SJCRH30 (cell line): Measurements from ENCODE around the gene ITM2B. TPM values are rescaled to one million over a fixed set of nuclear protein-coding genes. Genes with fewer than 3 reads are reported as not detected.

Experiments used
- DNase-seq, 2 experiments: peaks; one replicate each; pipeline ENCODE4 v3.0.0-alpha.2; 2015 to 2020
- H3K27ac ChIP-seq: fragments of 250-450 bp; sonication (Bioruptor Pico); 2 replicates; pipeline ENCODE4 v1.5.1; 2020; ENCODE audit warnings: mild to moderate bottlenecking, moderate library complexity
- H3K27me3 ChIP-seq: fragments of 250-450 bp; sonication (Bioruptor Pico); 2 replicates; pipeline ENCODE4 v1.5.1; 2020; ENCODE audit warnings: mild to moderate bottlenecking, moderate library complexity
- H3K36me3 ChIP-seq: fragments of 250-450 bp; sonication (Bioruptor Pico); 2 replicates; pipeline ENCODE4 v1.5.1; 2020; ENCODE audit warnings: mild to moderate bottlenecking, moderate library complexity
- H3K4me1 ChIP-seq: fragments of 250-450 bp; sonication (Bioruptor Pico); 2 replicates; pipeline ENCODE4 v1.5.1; 2020; ENCODE audit warnings: mild to moderate bottlenecking, moderate library complexity
- H3K4me3 ChIP-seq: fragments of 250-450 bp; sonication (Bioruptor Pico); 2 replicates; pipeline ENCODE4 v1.5.1; 2020; ENCODE audit warnings: mild to moderate bottlenecking, moderate library complexity
- H3K9me3 ChIP-seq: fragments of 250-450 bp; sonication (Bioruptor Pico); replicated peaks from 2 replicates; pipeline ENCODE4 v1.5.1; 2020; ENCODE audit warnings: mild to moderate bottlenecking, moderate library complexity
- total RNA-seq: library from RNA; depleted of rRNA; stranded (reverse); fragments of >200 nt; shearing (Covaris generic); gene quantifications from 2 replicates; pipeline ENCODE4 v1.2.3, GENCODE V29; 2014

The ITM2B gene
- total RNA-seq, 1 experiment from 2014 or later: 133 TPM

- Histone ChIP-seq H3K4me1 (no peaks in the 10 kb centered on the region), H3K4me3 (no peak overlapping the region), H3K9me3 (no peaks in the 10 kb centered on the region), H3K27me3 (no peaks in the 10 kb centered on the region), H3K36me3 (peaks cover 26% of the 10 kb centered on the region), H3K27ac (no peak overlapping the region)
- DNase-seq: no peak
These were observed 31.1 kb downstream of the ITM2B start for GRCh38 chr13:48264058-48264457.

- no peaks in the 10 kb centered on the region for H3K4me1 ChIP-seq
- no peak overlapping the region for H3K27ac ChIP-seq
- peaks cover 22% of the 10 kb centered on the region for H3K36me3 ChIP-seq
- H3K27me3 ChIP-seq: no peaks in the 10 kb centered on the region
- no peak overlapping the region for H3K4me3 ChIP-seq
- H3K9me3 ChIP-seq: no peaks in the 10 kb centered on the region
- no peak for DNase-seq
These were observed 32.3 kb downstream of the ITM2B start for GRCh38 chr13:48265217-48265815.

- H3K27me3 ChIP-seq: no peaks in the 10 kb centered on the region
- DNase-seq: no peak
- no peaks in the 10 kb centered on the region for H3K9me3 ChIP-seq
- no peak overlapping the region for H3K4me3 ChIP-seq
- H3K36me3 ChIP-seq: peaks cover 18% of the 10 kb centered on the region
- H3K27ac ChIP-seq: no peak overlapping the region
- H3K4me1 ChIP-seq: no peaks in the 10 kb centered on the region
These were observed 33.1 kb downstream of the ITM2B start for GRCh38 chr13:48266150-48266549.

GRCh38 chr13:48266701-48267639, 34.0 kb downstream of the ITM2B start:
- Histone ChIP-seq H3K27me3 (no peaks in the 10 kb centered on the region), H3K27ac (no peak overlapping the region), H3K4me1 (no peaks in the 10 kb centered on the region), H3K9me3 (no peaks in the 10 kb centered on the region), H3K36me3 (peaks cover 15% of the 10 kb centered on the region), H3K4me3 (no peak overlapping the region)
- DNase-seq: no peak

- no peak overlapping the region for H3K27ac ChIP-seq
- peaks cover 4% of the 10 kb centered on the region for H3K36me3 ChIP-seq
- no peaks in the 10 kb centered on the region for H3K27me3 ChIP-seq
- no peak overlapping the region for H3K4me3 ChIP-seq
- no peaks in the 10 kb centered on the region for H3K9me3 ChIP-seq
- H3K4me1 ChIP-seq: no peaks in the 10 kb centered on the region
- no peak for DNase-seq
These were observed 35.0 kb downstream of the ITM2B start for GRCh38 chr13:48268019-48268418.

GRCh38 chr13:48273346-48273745, 40.3 kb downstream of the ITM2B start:
- Histone ChIP-seq H3K36me3 (no peaks in the 10 kb centered on the region; the same call in 1 of the 2 replicates), H3K9me3 (no peaks in the 10 kb centered on the region), H3K27me3 (no peaks in the 10 kb centered on the region), H3K4me3 (no peak overlapping the region), H3K4me1 (no peaks in the 10 kb centered on the region), H3K27ac (no peak overlapping the region)
- DNase-seq: no peak

GRCh38 chr13:48275507-48275906, 42.5 kb downstream of the ITM2B start:
- no peak for DNase-seq
- H3K36me3 ChIP-seq: no peaks in the 10 kb centered on the region
- no peak overlapping the region for H3K4me3 ChIP-seq
- H3K27ac ChIP-seq: no peak overlapping the region
- H3K9me3 ChIP-seq: no peaks in the 10 kb centered on the region
- H3K27me3 ChIP-seq: no peaks in the 10 kb centered on the region
- H3K4me1 ChIP-seq: no peaks in the 10 kb centered on the region

GRCh38 chr13:48278806-48279205, 45.8 kb downstream of the ITM2B start:
- Histone ChIP-seq H3K27ac (no peak overlapping the region), H3K27me3 (no peaks in the 10 kb centered on the region), H3K36me3 (no peaks in the 10 kb centered on the region), H3K9me3 (no peaks in the 10 kb centered on the region), H3K4me1 (no peaks in the 10 kb centered on the region), H3K4me3 (no peak overlapping the region)
- DNase-seq: no peak

GRCh38 chr13:48281556-48281955, 48.5 kb downstream of the ITM2B start:
- no peak for DNase-seq
- no peaks in the 10 kb centered on the region for H3K36me3 ChIP-seq
- H3K4me1 ChIP-seq: no peaks in the 10 kb centered on the region
- H3K4me3 ChIP-seq: no peak overlapping the region
- no peaks in the 10 kb centered on the region for H3K27me3 ChIP-seq
- no peaks in the 10 kb centered on the region for H3K9me3 ChIP-seq
- H3K27ac ChIP-seq: no peak overlapping the region

GRCh38 chr13:48291730-48292129, 58.7 kb downstream of the ITM2B start:
- Histone ChIP-seq H3K36me3 (no peaks in the 10 kb centered on the region), H3K9me3 (no peaks in the 10 kb centered on the region), H3K27ac (no peak overlapping the region), H3K4me3 (no peak overlapping the region), H3K27me3 (no peaks in the 10 kb centered on the region), H3K4me1 (no peaks in the 10 kb centered on the region)
- no peak for DNase-seq

GRCh38 chr13:48292650-48293049, 59.6 kb downstream of the ITM2B start:
- no peaks in the 10 kb centered on the region for H3K4me1 ChIP-seq
- H3K27ac ChIP-seq: no peak overlapping the region
- H3K4me3 ChIP-seq: no peak overlapping the region
- no peaks in the 10 kb centered on the region for H3K36me3 ChIP-seq
- no peaks in the 10 kb centered on the region for H3K27me3 ChIP-seq
- no peaks in the 10 kb centered on the region for H3K9me3 ChIP-seq
- no peak for DNase-seq

GRCh38 chr13:48294653-48295052, 61.6 kb downstream of the ITM2B start:
- no peak for DNase-seq
- Histone ChIP-seq H3K4me1 (no peaks in the 10 kb centered on the region), H3K27ac (no peak overlapping the region), H3K4me3 (no peak overlapping the region), H3K36me3 (no peaks in the 10 kb centered on the region), H3K27me3 (no peaks in the 10 kb centered on the region), H3K9me3 (no peaks in the 10 kb centered on the region)

- H3K9me3 ChIP-seq: no peaks in the 10 kb centered on the region
- no peaks in the 10 kb centered on the region for H3K36me3 ChIP-seq
- H3K27me3 ChIP-seq: no peaks in the 10 kb centered on the region
- H3K27ac ChIP-seq: no peak overlapping the region
- no peak overlapping the region for H3K4me3 ChIP-seq
- no peaks in the 10 kb centered on the region for H3K4me1 ChIP-seq
- no peak for DNase-seq
These were observed 62.3 kb downstream of the ITM2B start for GRCh38 chr13:48295271-48295670.

GRCh38 chr13:48296528-48296927, 63.5 kb downstream of the ITM2B start:
- no peak for DNase-seq
- Histone ChIP-seq H3K4me3 (no peak overlapping the region), H3K9me3 (no peaks in the 10 kb centered on the region), H3K4me1 (no peaks in the 10 kb centered on the region), H3K36me3 (no peaks in the 10 kb centered on the region), H3K27me3 (no peaks in the 10 kb centered on the region), H3K27ac (no peak overlapping the region)

- Histone ChIP-seq H3K9me3 (no peaks in the 10 kb centered on the region), H3K27ac (no peak overlapping the region), H3K4me3 (no peak overlapping the region), H3K36me3 (no peaks in the 10 kb centered on the region), H3K4me1 (no peaks in the 10 kb centered on the region), H3K27me3 (no peaks in the 10 kb centered on the region)
- no peak for DNase-seq
These were observed 64.3 kb downstream of the ITM2B start for GRCh38 chr13:48297131-48297786.
